A549 (cell line): Measurements from ENCODE around the gene NKIRAS2. TPM values are rescaled to one million over a fixed set of nuclear protein-coding genes. Genes with fewer than 3 reads are reported as not detected.

Experiments
- ATAC-seq, 2 experiments: fragments of 200-7000 bp in 1 of 2; fragments of >200 bp in 1 of 2; cut with Nextera tagmentation in 1 of 2; cut with Tn5 transposase in 1 of 2; 3 replicates each; pipeline versions ENCODE4 v1.8.0 to v1.9.1; 2018 to 2020; ENCODE audit warnings: mild to moderate bottlenecking in 1 of 2, moderate library complexity in 1 of 2
- CTCF ChIA-PET: fragments of 300-600 bp; sonication (Branson Sonifier 250); formaldehyde crosslinking; extraction: SDS; loops from one replicate; lab custom pipeline; 2021; ENCODE audit warnings: antibody characterized with exemption, inconsistent platforms; lab: Yijun Ruan, JAX
- POLR2A ChIA-PET: fragments of 350-600 bp; formaldehyde crosslinking; extraction: SDS; loops from one replicate; lab custom pipeline; 2021; ENCODE audit warnings: antibody characterized with exemption, inconsistent platforms; lab: Yijun Ruan, JAX
- DNase-seq, 2 experiments: peaks; one replicate each; pipeline versions ENCODE4 v3.0.0 to v3.0.0-alpha.2; 2011 to 2016; ENCODE audit warnings: low read depth in 1 of 2, low spot score in 1 of 2
- FAIRE-seq: peaks from 2 replicates; lab custom pipeline; 2011; peaks lifted over from hg19 to GRCh38; lab: Jason Lieb, UNC
- H3K27ac ChIP-seq, 2 experiments: fragments of >200 bp; sonication (Bioruptor Twin); formaldehyde crosslinking; 3 replicates each; pipeline ENCODE4 v1.5.1; 2016 to 2017
- H3K4me1 ChIP-seq: fragments of >200 bp; sonication (Bioruptor Twin); formaldehyde crosslinking; 3 replicates; pipeline ENCODE4 v1.6.1; 2016
- H3K4me2 ChIP-seq: fragments of >200 bp; sonication (Bioruptor Twin); formaldehyde crosslinking; 3 replicates; pipeline ENCODE4 v1.6.1; 2016
- H3K4me3 ChIP-seq: fragments of >200 bp; sonication (Bioruptor Twin); formaldehyde crosslinking; 3 replicates; pipeline ENCODE4 v1.5.1; 2016
- H3K9me3 ChIP-seq: fragments of >200 bp; sonication (Bioruptor Twin); formaldehyde crosslinking; 3 replicates; pipeline ENCODE4 v1.6.1; 2016
- CBX2 ChIP-seq: fragments of 200-600 bp; sonication (generic); IDR thresholded peaks from 2 replicates; pipeline ENCODE4 v1.6.1; 2016; ENCODE audit warnings: low read depth, mild to moderate bottlenecking, borderline replicate concordance
- CHD4 ChIP-seq: fragments of 200-600 bp; sonication (generic); IDR thresholded peaks from 2 replicates; pipeline ENCODE4 v1.6.1; 2016; ENCODE audit warnings: antibody characterized with exemption, mild to moderate bottlenecking, borderline replicate concordance
- EHMT2 ChIP-seq: fragments of 200-600 bp; sonication (generic); IDR thresholded peaks from 2 replicates; pipeline ENCODE4 v1.6.1; 2016; ENCODE audit warnings: antibody characterized with exemption, low read depth, mild to moderate bottlenecking, moderate library complexity
- ELK1 ChIP-seq: fragments of 150-350 bp; IDR thresholded peaks from 2 replicates; pipeline ENCODE4 v1.6.1; 2014; ENCODE audit warnings: low read depth, mild to moderate bottlenecking, low read length
- EP300 ChIP-seq, 2 experiments: fragments of >200 bp; sonication (Bioruptor Twin); formaldehyde crosslinking; IDR thresholded peaks; 2 replicates in 1 of 2; 3 replicates in 1 of 2; pipeline ENCODE4 v1.6.1; 2016 to 2017
- FOSB ChIP-seq: fragments of 250-450 bp; sonication (Bioruptor Pico); IDR thresholded peaks from 2 replicates; pipeline ENCODE4 v1.5.0; 2020; ENCODE audit warnings: mild to moderate bottlenecking, moderate library complexity
- FOSL2 ChIP-seq, 2 experiments: fragments of 450-650 bp in 1 of 2; fragments of >200 bp in 1 of 2; sonication (Bioruptor Twin) in 1 of 2; formaldehyde crosslinking; IDR thresholded peaks; 2 replicates each; pipeline versions ENCODE4 v1.5.0 to v1.6.1; 2016 to 2020; ENCODE audit warnings: mild to moderate bottlenecking in 1 of 2, moderate library complexity in 1 of 2
- JUN ChIP-seq, 2 experiments: fragments of >200 bp; sonication (Bioruptor Twin); formaldehyde crosslinking; IDR thresholded peaks; 2 replicates in 1 of 2; 3 replicates in 1 of 2; pipeline ENCODE4 v1.6.1; 2016 to 2017
- KDM5A ChIP-seq: fragments of 200-600 bp; sonication (generic); IDR thresholded peaks from 2 replicates; pipeline ENCODE4 v1.6.1; 2016; ENCODE audit warnings: antibody characterized with exemption, mild to moderate bottlenecking
- MAFK ChIP-seq: fragments of 450-650 bp; IDR thresholded peaks from 2 replicates; pipeline ENCODE4 v1.6.1; 2014; ENCODE audit not compliant: partially characterized antibody
- RAD21 ChIP-seq, 2 experiments: fragments of >200 bp in 1 of 2; sonication (Bioruptor Twin) in 1 of 2; formaldehyde crosslinking in 1 of 2; IDR thresholded peaks in 1 of 2; conservative IDR thresholded peaks in 1 of 2; 2 replicates in 1 of 2; 3 replicates in 1 of 2; pipeline ENCODE4 v1.6.1; 2012 to 2018; ENCODE audit warnings: inconsistent platforms in 1 of 2
- RFX5 ChIP-seq: fragments of 450-650 bp; IDR thresholded peaks from 2 replicates; pipeline ENCODE4 v1.7.1; 2014; ENCODE audit warnings: antibody characterized with exemption, mild to moderate bottlenecking, moderate library complexity
- RNF2 ChIP-seq: fragments of 200-600 bp; sonication (generic); IDR thresholded peaks from 2 replicates; pipeline ENCODE4 v1.6.1; 2016; ENCODE audit warnings: low read depth, mild to moderate bottlenecking, antibody characterized with exemption, moderate library complexity, borderline replicate concordance
- ZFP36 ChIP-seq: fragments of 450-650 bp; IDR thresholded peaks from 2 replicates; pipeline ENCODE4 v1.6.1; 2014; ENCODE audit warnings: borderline replicate concordance; ENCODE audit not compliant: partially characterized antibody
- WGBS: methylation state at CpG from one replicate; pipeline ENCODE4 v1.1.6; 2017; ENCODE audit errors: missing lambda C conversion rate; 5-methylcytosine and 5-hydroxymethylcytosine counted together
- polyA plus RNA-seq, 4 experiments: library from polyadenylated mRNA; depleted of rRNA in 3 of 4; stranded (reverse); fragments of >200 nt; fragmentation: RNase III in 1 of 4; extraction: RNeasy Plus Mini Kit Qiagen cat#74134 plus additional on column Dnase treatment in 1 of 4; gene quantifications; 2 replicates in 3 of 4; 3 replicates in 1 of 4; pipeline ENCODE4 v1.2.3, GENCODE V29; 2011 to 2017
- TF ChIP-seq, protein P1 (sequence below): IDR thresholded peaks from 2 replicates; pipeline ENCODE4 v1.6.1; 2012
- TF ChIP-seq, protein P2 (sequence below): fragments of 200-600 bp; sonication (generic); IDR thresholded peaks from 2 replicates; pipeline ENCODE4 v1.6.1; 2016; ENCODE audit warnings: antibody characterized with exemption, mild to moderate bottlenecking, moderate library complexity
- TF ChIP-seq, protein P3 (sequence below): fragments of >200 bp; sonication (Bioruptor Twin); formaldehyde crosslinking; IDR thresholded peaks from 3 replicates; pipeline ENCODE4 v1.5.1; 2016

NKIRAS2 gene
- polyA plus RNA-seq, 2 of the 4 experiments (the other 2 are of a cell fraction): 48.0 to 52.2 TPM

- no peak overlapping the region for H3K4me3 ChIP-seq
- no peaks in the 10 kb centered on the region for H3K9me3 ChIP-seq
- H3K4me1 ChIP-seq: peaks cover 46% of the 10 kb centered on the region
- no peak; a peak in 2 of 6 replicates for ATAC-seq
- 65% methylated on average over 7 of the region's 7 CpGs for WGBS
- peak overlapping the region; percentile 61 to 84 for H3K27ac ChIP-seq
- ChIA-PET POLR2A (interaction anchor here (0.6 to 1.9 kb wide), 3 partner anchors 15 to 31 kb away, joined by 5 to 10 read pairs (median 6); partner anchors contain the start of genes DNAJC7 and NKIRAS2), CTCF (interaction anchor here (0.7 to 6.5 kb wide), 10 partner anchors 10 to 106 kb away, joined by 3 to 70 read pairs (median 3); partner anchors contain the start of genes DNAJC7 and NKIRAS2)
- H3K4me2 ChIP-seq: peak overlapping the region; percentile 86
- FAIRE-seq: no peak
- no peak for TF ChIP-seq RNF2
- DNase-seq: no peak
These were observed 17.6 kb upstream of the NKIRAS2 start for GRCh38 chr17:42002175-42002791.

- ChIA-PET CTCF (interaction anchor here (0.7 to 6.5 kb wide), 12 partner anchors 9 to 115 kb away, joined by 3 to 70 read pairs (median 3); partner anchors contain the start of genes DNAJC7 and NKIRAS2), POLR2A (interaction anchor here (0.6 to 1.9 kb wide), 4 partner anchors 15 to 36 kb away, joined by 5 to 10 read pairs (median 6); partner anchors contain the start of genes CNP, DNAJC7 and NKIRAS2)
- Histone ChIP-seq H3K4me1 (peaks cover 46% of the 10 kb centered on the region), H3K27ac (peak overlapping the region; percentile 61 to 84), H3K9me3 (no peaks in the 10 kb centered on the region), H3K4me2 (peak overlapping the region; percentile 86), H3K4me3 (peak overlapping the region; percentile 20; the same call in 2 of the 3 replicates)
- FAIRE-seq: no peak
- 23% methylated on average over 3 of the region's 3 CpGs for WGBS
- peak in 1 of 2 experiments; percentile 64 for DNase-seq
- no peak for TF ChIP-seq MAFK
- TF ChIP-seq ELK1: no peak
- TF ChIP-seq, protein P1, sequence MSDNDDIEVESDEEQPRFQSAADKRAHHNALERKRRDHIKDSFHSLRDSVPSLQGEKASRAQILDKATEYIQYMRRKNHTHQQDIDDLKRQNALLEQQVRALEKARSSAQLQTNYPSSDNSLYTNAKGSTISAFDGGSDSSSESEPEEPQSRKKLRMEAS: 0 out of 2 replicates have a peak, but pooled peaks have one; percentile 19
- TF ChIP-seq EHMT2: no peak
- no peak for TF ChIP-seq EP300 (IDR thresholded peaks at IDR 0.05)
- TF ChIP-seq FOSL2 (IDR thresholded peaks at IDR 0.05): no peak
- peak; percentile 57 for TF ChIP-seq FOSL2 (CRISPR knock-in tag; IDR thresholded peaks at IDR 0.05)
- ATAC-seq: peak; percentile 70 to 86; a peak in 5 of 6 replicates
These were observed 17.0 kb upstream of the NKIRAS2 start for GRCh38 chr17:42002792-42003301.

DNA sequence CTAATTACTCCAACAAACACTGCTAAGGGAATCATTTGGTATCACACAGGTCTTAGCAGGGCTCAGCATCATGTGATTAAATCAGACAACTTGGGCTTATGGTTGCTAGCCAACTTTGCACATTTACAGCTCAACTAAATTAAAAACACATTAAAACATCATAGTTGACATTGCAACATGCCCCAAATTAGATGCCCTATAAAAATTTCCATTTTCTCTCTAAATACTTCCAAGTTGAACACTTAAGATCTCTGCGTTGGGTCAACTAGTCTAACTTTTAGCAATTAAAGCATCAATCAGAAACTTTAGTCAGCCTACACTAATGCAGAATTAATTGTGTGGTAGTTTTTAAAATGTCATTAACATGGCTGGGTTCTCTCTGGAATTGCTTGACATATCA lies 14.7 kb upstream of the NKIRAS2 start:
- ChIA-PET POLR2A (interaction anchor here (0.9 to 2.5 kb wide), 2 partner anchors 11 to 12 kb away, joined by 3 to 7 read pairs; partner anchors contain the start of gene DNAJC7), CTCF (interaction anchor here (0.6 to 6.5 kb wide), 8 partner anchors 8 to 114 kb away, joined by 3 to 70 read pairs (median 4); partner anchors contain the start of genes DNAJC7 and NKIRAS2)
- H3K4me3 ChIP-seq: no peak overlapping the region
- no peak for ATAC-seq
- TF ChIP-seq MAFK (no peak), CHD4 (no peak)
- H3K4me2 ChIP-seq: no peak overlapping the region
- no peak for FAIRE-seq
- H3K9me3 ChIP-seq: no peaks in the 10 kb centered on the region
- H3K27ac ChIP-seq: no peak overlapping the region
- peaks cover 52% of the 10 kb centered on the region for H3K4me1 ChIP-seq
- no peak for DNase-seq
- 96% methylated on average over 1 of the region's 1 CpG for WGBS

GRCh38 chr17:42009170-42009569 lies 10.7 kb upstream of the NKIRAS2 start:
- H3K4me2 ChIP-seq: no peak overlapping the region
- WGBS: 86% methylated on average over 4 of the region's 4 CpGs
- TF ChIP-seq, protein P1: no peak
- TF ChIP-seq, protein P2, sequence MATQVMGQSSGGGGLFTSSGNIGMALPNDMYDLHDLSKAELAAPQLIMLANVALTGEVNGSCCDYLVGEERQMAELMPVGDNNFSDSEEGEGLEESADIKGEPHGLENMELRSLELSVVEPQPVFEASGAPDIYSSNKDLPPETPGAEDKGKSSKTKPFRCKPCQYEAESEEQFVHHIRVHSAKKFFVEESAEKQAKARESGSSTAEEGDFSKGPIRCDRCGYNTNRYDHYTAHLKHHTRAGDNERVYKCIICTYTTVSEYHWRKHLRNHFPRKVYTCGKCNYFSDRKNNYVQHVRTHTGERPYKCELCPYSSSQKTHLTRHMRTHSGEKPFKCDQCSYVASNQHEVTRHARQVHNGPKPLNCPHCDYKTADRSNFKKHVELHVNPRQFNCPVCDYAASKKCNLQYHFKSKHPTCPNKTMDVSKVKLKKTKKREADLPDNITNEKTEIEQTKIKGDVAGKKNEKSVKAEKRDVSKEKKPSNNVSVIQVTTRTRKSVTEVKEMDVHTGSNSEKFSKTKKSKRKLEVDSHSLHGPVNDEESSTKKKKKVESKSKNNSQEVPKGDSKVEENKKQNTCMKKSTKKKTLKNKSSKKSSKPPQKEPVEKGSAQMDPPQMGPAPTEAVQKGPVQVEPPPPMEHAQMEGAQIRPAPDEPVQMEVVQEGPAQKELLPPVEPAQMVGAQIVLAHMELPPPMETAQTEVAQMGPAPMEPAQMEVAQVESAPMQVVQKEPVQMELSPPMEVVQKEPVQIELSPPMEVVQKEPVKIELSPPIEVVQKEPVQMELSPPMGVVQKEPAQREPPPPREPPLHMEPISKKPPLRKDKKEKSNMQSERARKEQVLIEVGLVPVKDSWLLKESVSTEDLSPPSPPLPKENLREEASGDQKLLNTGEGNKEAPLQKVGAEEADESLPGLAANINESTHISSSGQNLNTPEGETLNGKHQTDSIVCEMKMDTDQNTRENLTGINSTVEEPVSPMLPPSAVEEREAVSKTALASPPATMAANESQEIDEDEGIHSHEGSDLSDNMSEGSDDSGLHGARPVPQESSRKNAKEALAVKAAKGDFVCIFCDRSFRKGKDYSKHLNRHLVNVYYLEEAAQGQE: no peak
- TF ChIP-seq JUN (IDR thresholded peaks at IDR 0.05) (no peak), KDM5A (no peak), RAD21 (conservative IDR thresholded peaks at IDR 0.05 in 1 of 2, IDR thresholded peaks at IDR 0.05 in 1 of 2) (peak in 1 of 2 experiments; percentile 41; a peak in 3 of 5 replicates), CBX2 (no peak), FOSB (CRISPR knock-in tag) (no peak), ZFP36 (no peak), RFX5 (no peak)
- TF ChIP-seq, protein P3, sequence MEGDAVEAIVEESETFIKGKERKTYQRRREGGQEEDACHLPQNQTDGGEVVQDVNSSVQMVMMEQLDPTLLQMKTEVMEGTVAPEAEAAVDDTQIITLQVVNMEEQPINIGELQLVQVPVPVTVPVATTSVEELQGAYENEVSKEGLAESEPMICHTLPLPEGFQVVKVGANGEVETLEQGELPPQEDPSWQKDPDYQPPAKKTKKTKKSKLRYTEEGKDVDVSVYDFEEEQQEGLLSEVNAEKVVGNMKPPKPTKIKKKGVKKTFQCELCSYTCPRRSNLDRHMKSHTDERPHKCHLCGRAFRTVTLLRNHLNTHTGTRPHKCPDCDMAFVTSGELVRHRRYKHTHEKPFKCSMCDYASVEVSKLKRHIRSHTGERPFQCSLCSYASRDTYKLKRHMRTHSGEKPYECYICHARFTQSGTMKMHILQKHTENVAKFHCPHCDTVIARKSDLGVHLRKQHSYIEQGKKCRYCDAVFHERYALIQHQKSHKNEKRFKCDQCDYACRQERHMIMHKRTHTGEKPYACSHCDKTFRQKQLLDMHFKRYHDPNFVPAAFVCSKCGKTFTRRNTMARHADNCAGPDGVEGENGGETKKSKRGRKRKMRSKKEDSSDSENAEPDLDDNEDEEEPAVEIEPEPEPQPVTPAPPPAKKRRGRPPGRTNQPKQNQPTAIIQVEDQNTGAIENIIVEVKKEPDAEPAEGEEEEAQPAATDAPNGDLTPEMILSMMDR: peak; percentile 11; the same call in 1 of the 3 replicates

More at GRCh38 chr17:42009170-42009569, 10.7 kb upstream of the NKIRAS2 start:
- H3K4me3 ChIP-seq: no peak overlapping the region
- ATAC-seq: peak; percentile 78 to 82; a peak in 5 of 6 replicates
- no peak overlapping the region for H3K27ac ChIP-seq
- FAIRE-seq: no peak
- CTCF ChIA-PET: interaction anchor here (0.6 to 1.9 kb wide), 11 partner anchors 11 to 92 kb away, joined by 3 to 13 read pairs (median 3); partner anchors contain the start of gene NKIRAS2
- no peaks in the 10 kb centered on the region for H3K9me3 ChIP-seq
- H3K4me1 ChIP-seq: peaks cover 43% of the 10 kb centered on the region
- POLR2A ChIA-PET: interaction anchor here (0.9 to 1.6 kb wide), 3 partner anchors 9 to 43 kb away, joined by 3 to 5 read pairs (median 3); partner anchors contain the start of genes CNP, DNAJC7 and NKIRAS2
- DNase-seq: peak in 1 of 2 experiments; percentile 51
